Liver (tissue), 9 donors: Measurements from ENCODE around the gene YDJC. TPM values are rescaled to one million over a fixed set of nuclear protein-coding genes. Genes with fewer than 3 reads are reported as not detected.
"Not testable (repeated sequence)": the region's sequence is repeated elsewhere in the genome, so short reads cannot be mapped to it uniquely, and the experiment has no call there.

Experiments used
- DNase-seq: peaks from one replicate; pipeline ENCODE4 v3.0.0-alpha.2; 2017; ENCODE audit warnings: low spot score
- H3K27ac ChIP-seq, 2 donors: one replicate each; pipeline ENCODE4 v1.7.0; 2013; ENCODE audit warnings: inconsistent platforms in 2 of 2, low read length in 2 of 2, control low read depth in 1 of 2, low read depth in 1 of 2, mild to moderate bottlenecking in 1 of 2
- H3K27me3 ChIP-seq, 4 donors: one replicate each; pipeline versions ENCODE4 v1.6.1 to v1.7.0; 2013; ENCODE audit warnings: low read length in 3 of 4, inconsistent platforms in 1 of 4, mild to moderate bottlenecking in 1 of 4, moderate library complexity in 1 of 4; ENCODE audit not compliant: control insufficient read depth in 4 of 4, insufficient read depth in 4 of 4
- H3K36me3 ChIP-seq, 4 donors: one replicate each; pipeline versions ENCODE4 v1.6.1 to v1.7.0; 2013; ENCODE audit warnings: low read length in 3 of 4, mild to moderate bottlenecking in 3 of 4, low read depth in 1 of 4, moderate library complexity in 1 of 4; ENCODE audit not compliant: control insufficient read depth in 4 of 4, insufficient read depth in 3 of 4
- H3K4me1 ChIP-seq, 4 donors: one replicate each; pipeline versions ENCODE4 v1.6.1 to v1.7.0; 2013; ENCODE audit warnings: low read length in 3 of 4, mild to moderate bottlenecking in 3 of 4, moderate library complexity in 1 of 4; ENCODE audit not compliant: control insufficient read depth in 4 of 4, insufficient read depth in 4 of 4
- H3K4me3 ChIP-seq, 3 donors: one replicate each; pipeline versions ENCODE4 v1.6.1 to v1.7.0; 2013; ENCODE audit warnings: low read length in 3 of 3, control low read depth in 1 of 3, low read depth in 1 of 3, mild to moderate bottlenecking in 1 of 3
- H3K9ac ChIP-seq, 2 donors: one replicate each; pipeline ENCODE4 v1.7.0; 2013; ENCODE audit warnings: low read length in 2 of 2, mild to moderate bottlenecking in 2 of 2, moderate library complexity in 2 of 2, control low read depth in 1 of 2, low read depth in 1 of 2
- H3K9me3 ChIP-seq, 4 donors: one replicate each; pipeline versions ENCODE4 v1.6.1 to v1.7.0; 2013; ENCODE audit warnings: low read length in 3 of 4; ENCODE audit not compliant: control insufficient read depth in 4 of 4
- EGR1 ChIP-seq, 2 donors: IDR thresholded peaks; 2 replicates each; pipeline ENCODE4 v1.6.1; 2016 to 2018; ENCODE audit warnings: antibody characterized with exemption in 2 of 2, low read depth in 2 of 2
- FOXA1 ChIP-seq: IDR thresholded peaks from 2 replicates; pipeline ENCODE4 v1.6.1; 2016; ENCODE audit warnings: antibody characterized with exemption
- FOXA2 ChIP-seq: IDR thresholded peaks from 2 replicates; pipeline ENCODE4 v1.6.1; 2016; ENCODE audit warnings: antibody characterized with exemption
- HNF4G ChIP-seq: IDR thresholded peaks from 2 replicates; pipeline ENCODE4 v1.6.1; 2016; ENCODE audit warnings: antibody characterized with exemption
- JUND ChIP-seq, 2 donors: IDR thresholded peaks; 2 replicates each; pipeline ENCODE4 v1.6.1; 2016; ENCODE audit warnings: antibody characterized with exemption in 2 of 2
- NR2F2 ChIP-seq: IDR thresholded peaks from 2 replicates; pipeline ENCODE4 v1.6.1; 2016; ENCODE audit warnings: antibody characterized with exemption
- RAD21 ChIP-seq, 2 donors: IDR thresholded peaks; 2 replicates each; pipeline ENCODE4 v1.6.1; 2016; ENCODE audit warnings: antibody characterized with exemption in 2 of 2, mild to moderate bottlenecking in 2 of 2
- RXRA ChIP-seq, 2 donors: IDR thresholded peaks; 2 replicates each; pipeline ENCODE4 v1.6.1; 2017 to 2018; ENCODE audit warnings: antibody characterized with exemption in 2 of 2, mild to moderate bottlenecking in 1 of 2
- SP1 ChIP-seq: IDR thresholded peaks from 2 replicates; pipeline ENCODE4 v1.6.1; 2018; ENCODE audit warnings: antibody characterized with exemption, mild to moderate bottlenecking
- TAF1 ChIP-seq: conservative IDR thresholded peaks from 2 replicates; pipeline ENCODE4 v1.6.1; 2016; ENCODE audit warnings: antibody characterized with exemption, mild to moderate bottlenecking
- YY1 ChIP-seq: IDR thresholded peaks from 2 replicates; pipeline ENCODE4 v1.6.1; 2016; ENCODE audit warnings: antibody characterized with exemption, mild to moderate bottlenecking
- WGBS: extraction: QIAGEN DNeasy Blood & Tissue Kit; methylation state at CpG from one replicate; pipeline ENCODE4 v1.1.7; 2013; 5-methylcytosine and 5-hydroxymethylcytosine counted together
- polyA plus RNA-seq, 2 donors: library from polyadenylated mRNA; stranded (reverse) in 1 of 2; unstranded in 1 of 2; fragments of 200-250 nt in 1 of 2; fragments of >200 nt in 1 of 2; fragmentation: Nextera tagmentation in 1 of 2; extraction: Ambion mirVana in 1 of 2; gene quantifications; one replicate each; pipeline versions ENCODE4 v1.2.1 to v1.2.3, GENCODE V29; 2013 to 2015
- total RNA-seq, 2 donors: library from RNA; depleted of rRNA; stranded (reverse); fragments of >200 nt; gene quantifications; one replicate each; pipeline ENCODE4 v1.2.3, GENCODE V29; 2014
- TF ChIP-seq, protein P1 (sequence below): IDR thresholded peaks from 2 replicates; pipeline ENCODE4 v1.6.1; 2016; ENCODE audit warnings: antibody characterized with exemption
- TF ChIP-seq, protein P2 (sequence below): IDR thresholded peaks from 2 replicates; pipeline ENCODE4 v1.6.1; 2016; ENCODE audit warnings: antibody characterized with exemption, mild to moderate bottlenecking
- TF ChIP-seq, protein P3 (sequence below): fragments of 150-350 bp; IDR thresholded peaks from 2 replicates; pipeline ENCODE4 v1.5.1; 2017; ENCODE audit warnings: improper control_type of control experiment, low read depth, low read length; ENCODE audit not compliant: missing input control
- TF ChIP-seq, protein P4 (sequence below): IDR thresholded peaks from 2 replicates; pipeline ENCODE4 v1.6.1; 2016; ENCODE audit warnings: antibody characterized with exemption
- donor health status: healthy.
- donor health status: healthy.
- donor health status: healthy.
- donor health status: healthy.
- donor health status: healthy.

Gene YDJC
- total and polyA plus RNA-seq, 4 donors = 8.0 to 18.7 (median 8.3) TPM

DNA sequence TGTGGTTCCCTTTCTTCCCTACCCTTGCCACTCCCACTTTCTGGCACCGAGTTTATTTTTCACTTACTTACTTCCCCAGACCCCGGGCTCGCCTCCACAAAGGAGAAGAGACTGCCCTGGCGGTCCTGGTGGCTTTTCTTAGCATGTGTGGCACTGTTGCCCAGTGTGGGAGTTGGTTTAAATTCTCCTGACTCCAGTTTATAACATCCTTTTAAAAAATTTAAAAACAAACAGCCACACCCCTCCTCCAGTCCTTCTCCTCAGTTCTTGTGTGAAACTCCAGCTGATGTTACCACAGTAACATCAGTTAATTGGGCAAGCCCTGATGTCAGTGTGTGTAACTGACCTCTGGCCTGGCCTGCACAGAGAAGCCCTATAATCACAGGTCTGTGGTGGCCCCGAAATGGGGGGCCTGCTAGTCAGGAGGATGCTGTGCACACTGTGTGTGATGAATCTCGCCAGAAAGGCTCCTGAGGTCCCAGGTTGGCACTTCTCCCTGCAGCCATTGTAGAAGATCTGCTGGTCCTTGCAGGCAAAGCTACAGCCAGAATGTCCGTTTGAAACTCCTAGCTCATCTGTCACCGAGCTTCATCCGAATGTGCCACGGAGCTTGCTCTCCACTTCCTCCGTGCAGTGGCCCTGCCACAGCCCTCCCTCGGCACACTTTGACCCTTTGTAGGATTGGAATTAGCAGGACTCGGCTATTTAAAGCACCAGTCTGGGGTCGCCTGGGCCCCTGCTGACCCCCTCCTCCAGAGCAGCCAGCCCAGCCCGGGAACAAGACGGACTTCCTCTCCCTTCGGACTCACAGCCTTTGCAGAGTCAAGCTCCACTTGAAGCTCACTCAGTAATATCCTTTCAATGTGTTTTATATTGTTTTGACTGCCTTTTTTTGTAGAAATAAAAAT, 7.6 kb downstream of the YDJC start:
- H3K9ac ChIP-seq = no peak overlapping the region
- H3K27me3 ChIP-seq = no peaks in the 10 kb centered on the region
- H3K36me3 ChIP-seq = peaks cover 0 to 8% (median 2%) of the 10 kb centered on the region in 4 donors
- H3K4me3 ChIP-seq = no peak overlapping the region
- 68% methylated on average over 17 of the region's 17 CpGs for WGBS
- TF ChIP-seq EGR1 (IDR thresholded peaks at IDR 0.05; ENCODE audit: low read depth in 2 of 2) (no peak), NR2F2 (no peak), FOXA2 (no peak), FOXA1 (no peak), HNF4G (no peak), RXRA (IDR thresholded peaks at IDR 0.05) (no peak), TAF1 (no peak), SP1 (no peak), YY1 (no peak), RAD21 (IDR thresholded peaks at IDR 0.05) (no peak), JUND (IDR thresholded peaks at IDR 0.05) (no peak)
- TF ChIP-seq, protein P1, sequence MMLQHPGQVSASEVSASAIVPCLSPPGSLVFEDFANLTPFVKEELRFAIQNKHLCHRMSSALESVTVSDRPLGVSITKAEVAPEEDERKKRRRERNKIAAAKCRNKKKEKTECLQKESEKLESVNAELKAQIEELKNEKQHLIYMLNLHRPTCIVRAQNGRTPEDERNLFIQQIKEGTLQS = no peak
- TF ChIP-seq, protein P2, sequence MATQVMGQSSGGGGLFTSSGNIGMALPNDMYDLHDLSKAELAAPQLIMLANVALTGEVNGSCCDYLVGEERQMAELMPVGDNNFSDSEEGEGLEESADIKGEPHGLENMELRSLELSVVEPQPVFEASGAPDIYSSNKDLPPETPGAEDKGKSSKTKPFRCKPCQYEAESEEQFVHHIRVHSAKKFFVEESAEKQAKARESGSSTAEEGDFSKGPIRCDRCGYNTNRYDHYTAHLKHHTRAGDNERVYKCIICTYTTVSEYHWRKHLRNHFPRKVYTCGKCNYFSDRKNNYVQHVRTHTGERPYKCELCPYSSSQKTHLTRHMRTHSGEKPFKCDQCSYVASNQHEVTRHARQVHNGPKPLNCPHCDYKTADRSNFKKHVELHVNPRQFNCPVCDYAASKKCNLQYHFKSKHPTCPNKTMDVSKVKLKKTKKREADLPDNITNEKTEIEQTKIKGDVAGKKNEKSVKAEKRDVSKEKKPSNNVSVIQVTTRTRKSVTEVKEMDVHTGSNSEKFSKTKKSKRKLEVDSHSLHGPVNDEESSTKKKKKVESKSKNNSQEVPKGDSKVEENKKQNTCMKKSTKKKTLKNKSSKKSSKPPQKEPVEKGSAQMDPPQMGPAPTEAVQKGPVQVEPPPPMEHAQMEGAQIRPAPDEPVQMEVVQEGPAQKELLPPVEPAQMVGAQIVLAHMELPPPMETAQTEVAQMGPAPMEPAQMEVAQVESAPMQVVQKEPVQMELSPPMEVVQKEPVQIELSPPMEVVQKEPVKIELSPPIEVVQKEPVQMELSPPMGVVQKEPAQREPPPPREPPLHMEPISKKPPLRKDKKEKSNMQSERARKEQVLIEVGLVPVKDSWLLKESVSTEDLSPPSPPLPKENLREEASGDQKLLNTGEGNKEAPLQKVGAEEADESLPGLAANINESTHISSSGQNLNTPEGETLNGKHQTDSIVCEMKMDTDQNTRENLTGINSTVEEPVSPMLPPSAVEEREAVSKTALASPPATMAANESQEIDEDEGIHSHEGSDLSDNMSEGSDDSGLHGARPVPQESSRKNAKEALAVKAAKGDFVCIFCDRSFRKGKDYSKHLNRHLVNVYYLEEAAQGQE = no peak
- TF ChIP-seq, protein P3, sequence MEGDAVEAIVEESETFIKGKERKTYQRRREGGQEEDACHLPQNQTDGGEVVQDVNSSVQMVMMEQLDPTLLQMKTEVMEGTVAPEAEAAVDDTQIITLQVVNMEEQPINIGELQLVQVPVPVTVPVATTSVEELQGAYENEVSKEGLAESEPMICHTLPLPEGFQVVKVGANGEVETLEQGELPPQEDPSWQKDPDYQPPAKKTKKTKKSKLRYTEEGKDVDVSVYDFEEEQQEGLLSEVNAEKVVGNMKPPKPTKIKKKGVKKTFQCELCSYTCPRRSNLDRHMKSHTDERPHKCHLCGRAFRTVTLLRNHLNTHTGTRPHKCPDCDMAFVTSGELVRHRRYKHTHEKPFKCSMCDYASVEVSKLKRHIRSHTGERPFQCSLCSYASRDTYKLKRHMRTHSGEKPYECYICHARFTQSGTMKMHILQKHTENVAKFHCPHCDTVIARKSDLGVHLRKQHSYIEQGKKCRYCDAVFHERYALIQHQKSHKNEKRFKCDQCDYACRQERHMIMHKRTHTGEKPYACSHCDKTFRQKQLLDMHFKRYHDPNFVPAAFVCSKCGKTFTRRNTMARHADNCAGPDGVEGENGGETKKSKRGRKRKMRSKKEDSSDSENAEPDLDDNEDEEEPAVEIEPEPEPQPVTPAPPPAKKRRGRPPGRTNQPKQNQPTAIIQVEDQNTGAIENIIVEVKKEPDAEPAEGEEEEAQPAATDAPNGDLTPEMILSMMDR = no peak
- TF ChIP-seq, protein P4, sequence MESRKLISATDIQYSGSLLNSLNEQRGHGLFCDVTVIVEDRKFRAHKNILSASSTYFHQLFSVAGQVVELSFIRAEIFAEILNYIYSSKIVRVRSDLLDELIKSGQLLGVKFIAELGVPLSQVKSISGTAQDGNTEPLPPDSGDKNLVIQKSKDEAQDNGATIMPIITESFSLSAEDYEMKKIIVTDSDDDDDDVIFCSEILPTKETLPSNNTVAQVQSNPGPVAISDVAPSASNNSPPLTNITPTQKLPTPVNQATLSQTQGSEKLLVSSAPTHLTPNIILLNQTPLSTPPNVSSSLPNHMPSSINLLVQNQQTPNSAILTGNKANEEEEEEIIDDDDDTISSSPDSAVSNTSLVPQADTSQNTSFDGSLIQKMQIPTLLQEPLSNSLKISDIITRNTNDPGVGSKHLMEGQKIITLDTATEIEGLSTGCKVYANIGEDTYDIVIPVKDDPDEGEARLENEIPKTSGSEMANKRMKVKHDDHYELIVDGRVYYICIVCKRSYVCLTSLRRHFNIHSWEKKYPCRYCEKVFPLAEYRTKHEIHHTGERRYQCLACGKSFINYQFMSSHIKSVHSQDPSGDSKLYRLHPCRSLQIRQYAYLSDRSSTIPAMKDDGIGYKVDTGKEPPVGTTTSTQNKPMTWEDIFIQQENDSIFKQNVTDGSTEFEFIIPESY = no peak
- H3K9me3 ChIP-seq = no peaks in the 10 kb centered on the region
- H3K4me1 ChIP-seq = peaks cover 0 to 19% (median 15%) of the 10 kb centered on the region in 4 donors
- H3K27ac ChIP-seq = no peak overlapping the region
- no peak for DNase-seq

DNA sequence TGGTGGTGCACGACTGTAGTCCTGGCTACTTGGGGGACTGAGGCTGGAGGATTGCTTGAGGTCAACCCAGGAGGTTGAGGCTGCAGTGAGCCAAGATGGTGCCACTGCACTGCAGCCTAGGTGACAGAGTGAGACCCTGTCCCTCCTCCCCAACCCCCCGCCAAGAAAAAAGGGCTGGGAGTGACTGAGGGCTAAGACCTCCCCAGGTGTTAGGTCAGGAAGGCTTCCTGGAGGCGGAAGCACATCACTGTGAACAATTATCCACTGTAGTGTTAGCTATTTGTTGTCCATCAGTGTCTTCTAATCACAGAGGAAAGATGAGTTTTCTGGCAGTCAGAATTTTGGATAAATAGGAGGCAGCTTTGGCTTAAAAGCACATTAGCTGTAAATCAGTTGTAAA, 8.8 kb downstream of the YDJC start:
- TF ChIP-seq EGR1 (IDR thresholded peaks at IDR 0.05; ENCODE audit: low read depth in 2 of 2) (no peak), JUND (IDR thresholded peaks at IDR 0.05) (no peak)
- WGBS = 95% methylated on average over 3 of the region's 3 CpGs
- Histone ChIP-seq H3K9ac (no peak overlapping the region), H3K4me3 (no peak overlapping the region), H3K27ac (no peak overlapping the region), H3K36me3 (peaks cover 0 to 8% (median 2%) of the 10 kb centered on the region in 4 donors), H3K9me3 (no peaks in the 10 kb centered on the region), H3K4me1 (peaks cover 0 to 19% (median 15%) of the 10 kb centered on the region in 4 donors), H3K27me3 (no peaks in the 10 kb centered on the region)
- no peak for DNase-seq

- not testable (repeated sequence) for DNase-seq, H3K9ac ChIP-seq, H3K27me3 ChIP-seq, H3K9me3 ChIP-seq, H3K4me3 ChIP-seq, H3K27ac ChIP-seq, H3K4me1 ChIP-seq
- peaks cover 5 to 19% (median 8%) of the 10 kb centered on the region in 4 donors for H3K36me3 ChIP-seq
- WGBS = 98% methylated on average over 6 of the region's 6 CpGs
Observed at GRCh38 chr22:21617337-21617736, 12.5 kb downstream of the YDJC start.
